GM19240 (cell line): ENCODE measurements around the gene C16orf95.
A peak's percentile ranks its signal among the peaks of the same experiment; 100 is the strongest.

Experiments
- DNase-seq: peaks from one replicate; pipeline ENCODE4 v3.0.0; 2011; ENCODE audit warnings: low spot score; ENCODE audit not compliant: insufficient read length

C16orf95 gene

GRCh38 chr16:87332150-87332549 lies 15.0 kb upstream of the C16orf95 start:
- DNase-seq: no peak

GRCh38 chr16:87331241-87331801 lies 14.1 kb upstream of the C16orf95 start:
- DNase-seq: no peak

GRCh38 chr16:87330646-87331045 lies 13.5 kb upstream of the C16orf95 start:
- no peak for DNase-seq

GRCh38 chr16:87330257-87330624 lies 13.0 kb upstream of the C16orf95 start:
- DNase-seq: no peak

- no peak for DNase-seq
These were observed 12.5 kb upstream of the C16orf95 start for GRCh38 chr16:87329436-87330256.

GRCh38 chr16:87328846-87329245 lies 11.7 kb upstream of the C16orf95 start:
- DNase-seq: no peak

- DNase-seq: no peak
These were observed 10.8 kb upstream of the C16orf95 start for GRCh38 chr16:87327798-87328495.

- DNase-seq: no peak
These were observed 9.0 kb upstream of the C16orf95 start for GRCh38 chr16:87326151-87326571.

- no peak for DNase-seq
These were observed 8.2 kb upstream of the C16orf95 start for GRCh38 chr16:87325423-87325858.

GRCh38 chr16:87324411-87325275 lies 7.5 kb upstream of the C16orf95 start:
- peak; percentile 77 for DNase-seq

GRCh38 chr16:87323727-87324410 lies 6.7 kb upstream of the C16orf95 start:
- no peak for DNase-seq

- DNase-seq: no peak
These were observed 5.9 kb upstream of the C16orf95 start for GRCh38 chr16:87322833-87323726.

- DNase-seq: no peak
These were observed 5.2 kb upstream of the C16orf95 start for GRCh38 chr16:87322360-87322759.

GRCh38 chr16:87321336-87322107 lies 4.3 kb upstream of the C16orf95 start:
- no peak for DNase-seq

GRCh38 chr16:87320510-87321227 lies 3.5 kb upstream of the C16orf95 start:
- DNase-seq: no peak

- no peak for DNase-seq
These were observed 2.9 kb upstream of the C16orf95 start for GRCh38 chr16:87319997-87320491.

GRCh38 chr16:87319011-87319410 lies 1.8 kb upstream of the C16orf95 start:
- DNase-seq: no peak
